BLaER1 (cell line): Measurements from ENCODE around the gene YBX2.
A peak's percentile ranks its signal among the peaks of the same experiment; 100 is the strongest.

Experiments used
- H3K27ac ChIP-seq: shearing (Covaris generic); formaldehyde crosslinking; 2 replicates; pipeline ENCODE4 v1.8.1; 2022
- H3K27me3 ChIP-seq: shearing (Covaris generic); formaldehyde crosslinking; 2 replicates; pipeline ENCODE4 v1.8.1; 2022
- H3K36me3 ChIP-seq: shearing (Covaris generic); formaldehyde crosslinking; 2 replicates; pipeline ENCODE4 v1.8.1; 2022
- H3K4me1 ChIP-seq: shearing (Covaris generic); formaldehyde crosslinking; 2 replicates; pipeline ENCODE4 v1.8.1; 2022
- H3K4me2 ChIP-seq: shearing (Covaris generic); formaldehyde crosslinking; 2 replicates; pipeline ENCODE4 v1.8.1; 2022
- H3K4me3 ChIP-seq: shearing (Covaris generic); formaldehyde crosslinking; 2 replicates; pipeline ENCODE4 v1.8.1; 2022
- H3K9ac ChIP-seq: shearing (Covaris generic); formaldehyde crosslinking; 2 replicates; pipeline ENCODE4 v1.8.1; 2022
- H3K9me3 ChIP-seq: shearing (Covaris generic); formaldehyde crosslinking; 2 replicates; pipeline ENCODE4 v1.8.1; 2022
- H4K20me1 ChIP-seq: shearing (Covaris generic); formaldehyde crosslinking; 2 replicates; pipeline ENCODE4 v1.8.1; 2022
- Cebpa-rat ChIP-seq: shearing (Covaris generic); IDR thresholded peaks from 2 replicates; pipeline ENCODE4 v1.8.1; 2022

Gene YBX2

GRCh38 chr17:7260151-7260550 lies 34.3 kb downstream of the YBX2 start:
- Histone ChIP-seq H3K9ac (no peak overlapping the region), H4K20me1 (peaks cover 52% of the 10 kb centered on the region), H3K4me1 (peaks cover 29% of the 10 kb centered on the region), H3K27me3 (peaks cover 65% of the 10 kb centered on the region), H3K36me3 (peaks cover 53% of the 10 kb centered on the region), H3K4me2 (no peak overlapping the region), H3K9me3 (no peaks in the 10 kb centered on the region), H3K4me3 (no peak overlapping the region), H3K27ac (no peak overlapping the region)
- TF ChIP-seq Cebpa-rat = no peak

- H3K4me2 ChIP-seq = no peak overlapping the region
- no peak overlapping the region for H3K27ac ChIP-seq
- H4K20me1 ChIP-seq = peaks cover 52% of the 10 kb centered on the region
These were observed 34.9 kb downstream of the YBX2 start for GRCh38 chr17:7259555-7259889.

GRCh38 chr17:7258731-7259554 lies 35.5 kb downstream of the YBX2 start:
- TF ChIP-seq Cebpa-rat = peak; percentile 37; the same call in 1 of the 2 replicates
- Histone ChIP-seq H4K20me1 (peaks cover 52% of the 10 kb centered on the region), H3K36me3 (peaks cover 65% of the 10 kb centered on the region), H3K27me3 (peaks cover 53% of the 10 kb centered on the region), H3K9me3 (no peaks in the 10 kb centered on the region), H3K4me3 (no peak overlapping the region), H3K9ac (no peak overlapping the region), H3K4me2 (no peak overlapping the region), H3K4me1 (peaks cover 29% of the 10 kb centered on the region), H3K27ac (no peak overlapping the region)

More at GRCh38 chr17:7259555-7259889, 34.9 kb downstream of the YBX2 start:
- peaks cover 59% of the 10 kb centered on the region for H3K27me3 ChIP-seq
- no peak overlapping the region for H3K9ac ChIP-seq
- no peak for TF ChIP-seq Cebpa-rat
- H3K4me3 ChIP-seq = no peak overlapping the region
- H3K4me1 ChIP-seq = peaks cover 29% of the 10 kb centered on the region
- H3K9me3 ChIP-seq = no peaks in the 10 kb centered on the region
- peaks cover 60% of the 10 kb centered on the region for H3K36me3 ChIP-seq

GRCh38 chr17:7256766-7257456 lies 37.5 kb downstream of the YBX2 start:
- Histone ChIP-seq H3K36me3 (peaks cover 66% of the 10 kb centered on the region), H3K4me2 (no peak overlapping the region), H3K9ac (no peak overlapping the region), H3K27ac (no peak overlapping the region), H3K9me3 (no peaks in the 10 kb centered on the region), H3K4me1 (peaks cover 24% of the 10 kb centered on the region), H4K20me1 (peaks cover 35% of the 10 kb centered on the region), H3K27me3 (peaks cover 33% of the 10 kb centered on the region), H3K4me3 (no peak overlapping the region)
- no peak for TF ChIP-seq Cebpa-rat

GRCh38 chr17:7254511-7254910 lies 39.9 kb downstream of the YBX2 start:
- H3K27ac ChIP-seq = no peak overlapping the region
- no peak overlapping the region for H3K9ac ChIP-seq
- no peak overlapping the region for H3K4me3 ChIP-seq
- H3K9me3 ChIP-seq = no peaks in the 10 kb centered on the region
- peaks cover 9% of the 10 kb centered on the region for H3K27me3 ChIP-seq
- H3K4me1 ChIP-seq = peaks cover 21% of the 10 kb centered on the region
- H3K4me2 ChIP-seq = no peak overlapping the region
- peaks cover 25% of the 10 kb centered on the region for H4K20me1 ChIP-seq
- peaks cover 57% of the 10 kb centered on the region for H3K36me3 ChIP-seq
- no peak for TF ChIP-seq Cebpa-rat

- H3K36me3 ChIP-seq = peaks cover 47% of the 10 kb centered on the region
- H3K27ac ChIP-seq = peak overlapping the region; percentile 90
- peak overlapping the region; percentile 81 for H3K4me3 ChIP-seq
- no peaks in the 10 kb centered on the region for H3K9me3 ChIP-seq
- no peaks in the 10 kb centered on the region for H3K27me3 ChIP-seq
- peak overlapping the region; percentile 94 for H3K9ac ChIP-seq
- peaks cover 29% of the 10 kb centered on the region for H4K20me1 ChIP-seq
- TF ChIP-seq Cebpa-rat = no peak
- peaks cover 35% of the 10 kb centered on the region for H3K4me1 ChIP-seq
- peak overlapping the region; percentile 81 for H3K4me2 ChIP-seq
These were observed 41.4 kb downstream of the YBX2 start for GRCh38 chr17:7253082-7253481.

- no peaks in the 10 kb centered on the region for H3K27me3 ChIP-seq
- no peak for TF ChIP-seq Cebpa-rat
- H3K4me3 ChIP-seq = peak within 1 kb of the TSS; percentile 81
- no peaks in the 10 kb centered on the region for H3K9me3 ChIP-seq
- peaks cover 35% of the 10 kb centered on the region for H4K20me1 ChIP-seq
- peaks cover 35% of the 10 kb centered on the region for H3K4me1 ChIP-seq
- peak within 1 kb of the TSS; percentile 99 for H3K4me2 ChIP-seq
- peak within 1 kb of the TSS; percentile 94 for H3K9ac ChIP-seq
- H3K27ac ChIP-seq = peak within 1 kb of the TSS; percentile 90
- H3K36me3 ChIP-seq = peaks cover 41% of the 10 kb centered on the region
These were observed 42.0 kb downstream of the YBX2 start, which contains the start of gene ELP5 for GRCh38 chr17:7252176-7253043. Gene ELP5 (plus strand): TSS chr17:7252215. CDS start chr17:7252551, 336 bp downstream.

GRCh38 chr17:7251661-7252175 lies 42.7 kb downstream of the YBX2 start, which contains the start of gene CTDNEP1:
Gene CTDNEP1 (minus strand): TSS chr17:7251734. CDS start chr17:7251296, 438 bp downstream.
- H3K4me3 ChIP-seq = peak within 1 kb of the TSS; percentile 81
- H3K36me3 ChIP-seq = peaks cover 41% of the 10 kb centered on the region
- no peaks in the 10 kb centered on the region for H3K27me3 ChIP-seq
- no peaks in the 10 kb centered on the region for H3K9me3 ChIP-seq
- peaks cover 35% of the 10 kb centered on the region for H3K4me1 ChIP-seq
- no peak for TF ChIP-seq Cebpa-rat
- peaks cover 42% of the 10 kb centered on the region for H4K20me1 ChIP-seq
- H3K9ac ChIP-seq = peak within 1 kb of the TSS; percentile 94
- peak within 1 kb of the TSS; percentile 90 for H3K27ac ChIP-seq
- peak within 1 kb of the TSS; percentile 99 for H3K4me2 ChIP-seq
